ENCODE data around the gene SSX2IP.

DNA sequence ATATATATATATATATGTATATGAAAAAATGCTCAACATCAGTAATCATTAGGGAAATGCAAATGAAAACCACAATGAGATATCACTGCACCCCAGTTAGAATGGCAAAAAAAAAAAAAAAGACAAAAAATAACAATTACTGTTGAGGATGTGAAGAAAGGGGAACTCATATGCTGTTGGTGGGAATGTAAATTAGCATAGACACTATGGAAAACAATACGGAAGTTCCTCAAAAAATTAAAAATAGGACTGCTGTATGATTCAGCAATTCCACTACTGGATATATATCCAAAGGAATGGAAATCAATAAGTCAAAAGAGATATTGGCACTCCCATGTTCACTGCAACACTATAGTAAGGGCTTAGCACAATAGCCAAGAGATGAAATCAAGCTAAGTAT lies 74.5 kb downstream of the SSX2IP start:
- TF ChIP-seq, protein P1, sequence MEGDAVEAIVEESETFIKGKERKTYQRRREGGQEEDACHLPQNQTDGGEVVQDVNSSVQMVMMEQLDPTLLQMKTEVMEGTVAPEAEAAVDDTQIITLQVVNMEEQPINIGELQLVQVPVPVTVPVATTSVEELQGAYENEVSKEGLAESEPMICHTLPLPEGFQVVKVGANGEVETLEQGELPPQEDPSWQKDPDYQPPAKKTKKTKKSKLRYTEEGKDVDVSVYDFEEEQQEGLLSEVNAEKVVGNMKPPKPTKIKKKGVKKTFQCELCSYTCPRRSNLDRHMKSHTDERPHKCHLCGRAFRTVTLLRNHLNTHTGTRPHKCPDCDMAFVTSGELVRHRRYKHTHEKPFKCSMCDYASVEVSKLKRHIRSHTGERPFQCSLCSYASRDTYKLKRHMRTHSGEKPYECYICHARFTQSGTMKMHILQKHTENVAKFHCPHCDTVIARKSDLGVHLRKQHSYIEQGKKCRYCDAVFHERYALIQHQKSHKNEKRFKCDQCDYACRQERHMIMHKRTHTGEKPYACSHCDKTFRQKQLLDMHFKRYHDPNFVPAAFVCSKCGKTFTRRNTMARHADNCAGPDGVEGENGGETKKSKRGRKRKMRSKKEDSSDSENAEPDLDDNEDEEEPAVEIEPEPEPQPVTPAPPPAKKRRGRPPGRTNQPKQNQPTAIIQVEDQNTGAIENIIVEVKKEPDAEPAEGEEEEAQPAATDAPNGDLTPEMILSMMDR (IDR thresholded peaks at IDR 0.05; ENCODE audit: poor library complexity) = no peak
- TF ChIP-seq EZH2phosphoT487 (IDR thresholded peaks at IDR 0.05; ENCODE audit: low read depth, severe bottlenecking, unreplicated experiment) = no peak

Measured in hepatocyte (in vitro differentiated cells).